Head of caudate nucleus (tissue), 42 donors: ENCODE data around the gene CCNE1.
"Not testable (repeated sequence)": the region's sequence is repeated elsewhere in the genome, so short reads cannot be mapped to it uniquely, and the experiment has no call there.

Source experiments
- DNase-seq, 42 donors: peaks; one replicate each; pipeline versions ENCODE4 v3.0.0 to v3.0.0-alpha.2; 2020 to 2021; ENCODE audit warnings: mixed read lengths in 7 of 42
- intact Hi-C: fragments of 100-400 bp; cut with DNase I; formaldehyde crosslinking; loops from one replicate; pipeline ENCODE4 v1.15.0; 2022

Gene CCNE1

DNA sequence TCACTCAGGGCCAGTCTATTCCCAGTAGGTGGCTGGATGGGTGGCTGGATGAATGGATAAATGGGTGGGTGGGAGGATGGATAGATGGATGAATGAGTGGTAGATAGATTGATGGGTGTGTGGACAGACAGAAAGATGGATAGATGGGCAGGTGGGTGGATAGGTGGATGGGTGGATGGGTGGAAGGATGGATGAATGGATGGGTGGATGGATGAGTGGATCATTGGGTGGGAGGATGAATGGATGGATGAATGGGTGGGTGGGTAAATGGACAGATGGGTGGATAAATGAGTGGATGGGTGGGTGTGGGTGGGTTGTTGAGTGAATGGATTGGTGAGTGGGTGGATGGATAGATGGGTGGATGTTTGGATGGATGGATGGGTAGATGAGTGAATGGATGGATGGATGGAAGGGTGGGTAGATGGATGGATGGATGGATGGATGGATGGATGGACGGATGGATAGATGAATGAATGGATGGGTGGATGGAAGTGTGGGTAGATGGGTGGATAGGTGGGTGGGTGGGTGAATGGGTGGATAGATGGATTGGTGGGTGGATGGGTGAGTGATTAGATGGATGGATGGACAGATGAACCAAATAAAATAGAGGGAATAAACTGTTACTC, 27.1 kb upstream of the CCNE1 start:
- intact Hi-C loops, result no loop called here
- no peak for DNase-seq

DNA sequence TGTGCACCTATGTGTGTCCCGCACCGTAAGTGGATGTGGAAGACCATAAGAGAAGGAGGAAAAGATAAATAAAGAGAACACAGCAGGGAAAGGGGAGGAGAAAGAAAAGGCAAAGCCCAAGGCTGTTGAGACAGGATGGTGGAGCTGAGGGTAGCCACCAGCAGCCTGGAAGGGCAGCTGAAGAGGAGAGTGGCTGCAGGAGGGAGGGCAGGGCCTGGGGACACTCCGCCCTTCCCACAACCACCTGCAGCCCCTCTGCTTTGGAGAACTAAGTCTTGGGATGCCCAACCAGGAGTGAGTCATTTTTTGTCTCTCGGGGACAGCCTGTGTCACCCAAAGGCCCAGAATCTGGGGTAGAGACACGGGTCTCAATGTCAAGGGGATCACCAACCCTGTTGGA, 26.4 kb upstream of the CCNE1 start:
- intact Hi-C loops, result no loop called here
- DNase-seq, result no peak

DNA sequence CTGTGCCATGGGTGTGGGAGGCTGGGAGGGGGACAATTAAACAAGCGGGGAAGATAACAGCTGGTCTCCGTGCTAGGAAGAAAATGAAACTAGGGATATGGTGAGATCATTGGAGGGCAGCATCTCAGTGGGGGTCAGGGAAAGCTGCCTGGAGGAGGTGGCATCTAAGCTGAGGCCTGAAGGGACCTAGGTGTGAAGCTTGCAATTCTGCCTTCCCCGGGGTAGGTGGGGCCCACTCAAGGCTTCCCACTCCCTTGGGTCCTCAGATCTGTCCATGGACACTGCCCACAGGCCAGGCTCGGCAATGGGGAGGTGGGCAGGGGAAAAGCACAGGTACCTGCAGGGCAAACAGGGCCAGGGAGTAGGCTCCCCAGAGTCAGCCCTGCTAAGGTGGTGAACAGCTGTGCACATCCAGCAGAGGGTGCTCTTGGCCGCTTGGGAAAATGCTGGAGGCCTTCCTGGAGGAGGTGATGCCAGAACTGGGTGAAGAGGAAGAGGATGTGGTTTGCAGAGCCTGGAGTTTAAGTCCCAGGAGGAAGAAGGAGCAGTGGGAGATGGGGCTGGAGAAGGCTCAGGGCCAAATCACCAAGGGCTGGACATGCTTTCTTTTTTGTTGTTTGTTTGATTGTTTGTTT, 25.7 kb upstream of the CCNE1 start:
- intact Hi-C loops, result no loop called here

DNA sequence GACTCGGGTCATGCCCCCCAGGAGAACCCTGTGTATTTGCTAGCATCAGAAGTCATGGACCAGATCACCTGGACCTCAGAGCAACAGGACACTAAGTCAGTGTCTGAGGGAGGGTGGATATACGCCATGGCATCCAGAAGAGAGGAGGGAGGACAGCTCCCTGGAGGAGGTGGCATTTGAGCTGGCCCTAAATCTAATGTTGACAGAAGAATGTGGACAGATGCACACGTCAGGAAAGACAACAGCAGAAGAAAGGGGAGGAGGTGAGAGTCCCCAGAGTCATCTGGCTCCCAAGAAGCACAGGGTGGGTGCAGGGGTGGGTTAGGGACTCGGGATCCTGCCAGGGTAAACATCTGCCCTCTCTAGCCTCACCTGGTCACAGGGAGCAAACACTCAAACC, 24.5 kb upstream of the CCNE1 start:
- intact Hi-C loops, result no loop called here
- no peak for DNase-seq

More for the DNA sequence above, 25.7 kb upstream of the CCNE1 start:
- DNase-seq, result no peak

DNA sequence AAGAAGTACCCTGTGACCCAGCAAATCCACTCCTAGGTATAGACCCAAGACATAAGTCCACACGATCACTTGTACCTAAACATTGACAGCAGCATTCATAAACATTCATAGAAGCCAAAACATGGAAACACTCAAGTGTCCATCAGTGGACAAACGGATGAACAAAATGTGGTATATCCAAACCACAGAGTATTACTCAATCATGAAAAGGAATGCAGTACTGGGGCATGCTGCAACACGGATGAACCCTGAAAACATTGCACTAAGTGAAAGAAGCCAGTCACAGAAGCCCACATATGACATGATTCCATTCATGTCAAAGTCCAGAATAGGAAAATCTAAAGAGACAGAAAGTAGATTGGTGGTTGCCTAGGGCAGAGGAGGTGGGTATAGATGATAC, 22.8 kb upstream of the CCNE1 start:
- no peak for DNase-seq
- intact Hi-C loops, result no loop called here

DNA sequence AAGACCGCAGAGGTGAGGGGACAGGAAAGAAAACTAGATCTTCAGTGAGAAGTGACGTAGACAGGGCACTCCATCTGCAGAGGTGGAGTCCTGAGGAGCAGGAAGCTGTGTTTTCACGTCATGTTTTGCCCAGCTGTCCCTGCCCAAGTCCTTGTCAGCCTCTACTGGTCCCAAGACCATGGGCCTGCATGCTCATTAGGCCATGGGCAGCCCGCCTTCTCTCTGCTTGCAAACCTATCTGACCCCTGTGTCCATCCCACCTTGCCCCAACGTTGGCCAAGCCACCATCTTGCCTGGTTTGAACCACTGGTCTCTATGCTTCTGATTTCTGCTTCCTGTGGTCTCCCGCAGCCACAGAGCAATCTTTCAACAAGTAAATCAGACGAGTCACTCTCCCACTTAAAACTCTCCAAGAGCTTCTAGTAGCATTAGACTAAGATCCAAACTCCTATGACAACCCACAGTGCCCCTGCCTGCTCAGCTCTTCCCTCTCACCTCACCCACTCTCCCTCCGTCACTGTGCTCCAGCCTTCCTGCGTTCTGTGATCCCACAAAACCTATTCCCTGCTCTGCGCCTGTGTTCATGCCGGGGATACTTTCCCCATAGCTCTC, 18.6 kb upstream of the CCNE1 start:
- intact Hi-C loops, result no loop called here
- no peak for DNase-seq

DNA sequence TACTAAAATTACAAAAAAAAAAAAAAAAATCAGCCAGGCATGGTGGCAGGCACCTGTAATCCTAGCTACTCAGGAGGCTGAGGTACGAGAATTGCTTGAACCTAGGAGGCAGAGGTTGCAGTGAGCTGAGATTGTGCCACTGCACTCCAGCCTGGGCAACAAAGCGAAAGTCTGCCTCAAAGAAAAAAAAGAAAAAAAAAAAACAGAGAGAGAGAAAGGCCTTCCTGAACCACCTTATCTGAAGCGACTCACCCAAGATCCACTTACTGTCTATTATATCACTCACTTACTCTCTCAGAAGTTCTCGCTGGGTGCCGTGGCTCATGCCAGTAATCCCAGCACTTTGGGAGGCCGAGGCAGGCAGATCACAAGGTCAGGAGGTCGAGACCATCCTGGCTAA, 17.3 kb upstream of the CCNE1 start:
- intact Hi-C loops, DNase-seq: not testable (repeated sequence)

- intact Hi-C loops, result no loop called here
- DNase-seq, result no peak
Observed at GRCh38 chr19:29795461-29796172, 16.2 kb upstream of the CCNE1 start.

DNA sequence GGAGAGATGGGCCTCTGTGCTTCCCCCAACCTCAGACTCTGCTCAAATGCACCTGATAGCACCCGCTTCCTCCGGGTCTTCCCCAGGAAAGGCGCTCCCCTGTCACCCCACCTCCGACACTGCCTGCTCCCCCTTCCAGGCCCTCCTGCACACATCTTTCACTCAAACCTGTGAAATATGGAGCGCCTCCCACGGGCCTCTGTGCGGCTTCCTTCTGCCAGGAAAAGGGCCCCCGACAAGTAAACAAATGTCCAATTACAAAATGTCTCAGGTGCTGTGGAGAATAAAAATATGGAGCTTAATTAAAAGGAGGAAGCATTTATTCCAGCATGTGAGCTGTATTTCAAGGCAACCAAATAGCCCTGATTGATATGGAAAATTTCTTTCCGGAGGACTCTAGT, 15.6 kb upstream of the CCNE1 start:
- intact Hi-C loops, result no loop called here
- DNase-seq, result peak in 3 of 42 donors; percentile 28 to 31 (median 31)

- no peak for DNase-seq
- intact Hi-C loops, result no loop called here
Observed at GRCh38 chr19:29798774-29799497, 12.9 kb upstream of the CCNE1 start.

- intact Hi-C loops, result no loop called here
- no peak for DNase-seq
Observed at GRCh38 chr19:29800100-29800825, 11.5 kb upstream of the CCNE1 start.

DNA sequence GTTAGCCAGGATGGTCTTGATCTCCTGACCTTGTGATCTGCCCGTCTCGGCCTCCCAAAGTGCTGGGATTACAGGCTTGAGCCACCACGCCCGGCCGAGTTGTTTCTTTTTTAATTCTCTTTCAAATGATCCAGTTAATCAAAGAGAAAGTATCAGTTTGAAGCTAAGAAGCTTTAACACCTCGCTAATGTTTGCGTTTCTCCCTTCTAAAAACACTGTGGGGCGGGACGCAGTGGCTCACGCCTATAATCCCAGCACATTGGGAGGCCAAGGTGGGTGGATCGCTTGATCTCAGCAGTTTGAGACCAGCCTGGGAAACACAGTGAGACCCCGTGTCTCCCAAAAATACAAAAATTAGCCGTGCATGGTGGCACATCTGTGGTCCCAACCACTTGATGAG, 7.8 kb upstream of the CCNE1 start:
- DNase-seq, intact Hi-C loops: not testable (repeated sequence)

DNA sequence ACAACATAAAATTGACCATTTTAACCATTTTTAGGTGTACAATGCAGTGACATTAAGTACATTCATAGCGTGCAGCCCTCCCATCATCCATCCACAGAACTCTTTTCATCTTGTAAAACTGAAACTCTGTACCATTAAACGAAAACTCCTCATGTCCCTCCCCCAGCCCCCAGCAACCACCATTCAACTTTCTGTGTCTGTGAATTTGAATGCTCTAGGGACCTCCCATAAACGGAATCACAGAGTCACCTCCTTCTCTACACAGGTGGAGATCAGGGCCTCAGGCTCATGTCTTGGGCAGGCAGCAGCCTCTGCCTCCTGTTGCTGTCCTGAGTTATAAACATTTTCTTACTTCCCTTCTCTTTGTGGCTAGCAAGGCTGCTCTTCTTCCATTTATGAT, 7.3 kb upstream of the CCNE1 start:
- DNase-seq, result no peak
- intact Hi-C loops, result no loop called here

DNA sequence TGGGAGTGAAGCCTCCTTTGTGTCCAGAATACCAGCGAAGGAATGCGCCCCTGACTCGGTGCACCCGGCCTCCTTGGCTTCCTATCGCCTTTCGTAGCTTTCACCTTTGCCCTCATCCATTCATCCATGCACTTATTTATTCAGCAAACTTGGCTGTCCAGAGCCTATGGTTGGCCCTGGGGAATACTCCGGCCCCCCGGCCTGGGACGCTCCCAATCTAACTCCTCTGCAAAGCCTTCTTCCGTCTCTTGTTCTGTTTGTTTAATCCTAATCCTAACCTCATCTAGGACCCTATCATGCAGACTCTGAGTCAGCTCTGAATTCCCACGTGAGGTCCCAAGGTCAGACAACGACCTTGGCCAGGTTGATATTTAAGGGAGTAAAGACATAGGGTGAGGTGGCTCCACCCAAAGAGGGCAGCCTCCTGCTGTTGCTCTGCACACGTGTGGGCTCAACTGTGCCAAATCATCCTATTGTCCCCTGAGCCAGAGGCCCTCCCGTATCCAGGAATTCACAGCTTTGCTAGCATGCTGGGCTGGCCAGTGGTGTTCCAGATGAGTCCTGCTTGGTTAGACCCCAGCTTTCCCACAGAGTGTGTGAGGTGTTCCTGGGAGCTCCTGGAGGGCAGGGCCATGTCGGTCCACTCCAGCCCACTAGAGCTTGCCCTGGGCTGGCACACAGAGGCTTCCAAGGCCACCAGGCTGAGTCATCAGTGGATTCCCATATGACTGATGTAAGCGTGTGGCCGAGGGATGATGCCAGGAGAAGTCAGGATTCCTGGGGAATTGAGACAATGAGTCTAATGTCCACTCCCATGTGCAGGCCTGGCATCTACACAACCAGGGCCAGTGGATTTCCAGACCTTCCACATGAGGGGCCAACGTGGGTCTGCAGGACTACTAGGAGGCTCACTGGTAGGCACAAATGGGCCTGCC, 6.5 kb upstream of the CCNE1 start:
- DNase-seq, result peak in 1 of 42 donors; percentile 4

GRCh38 chr19:29806098-29806866, 5.5 kb upstream of the CCNE1 start:
- intact Hi-C loops, result no loop called here
- DNase-seq, result peak in 1 of 42 donors; percentile 25

More for the DNA sequence above, 6.5 kb upstream of the CCNE1 start:
- intact Hi-C loops, result no loop called here

- intact Hi-C loops, result no loop called here
- DNase-seq, result no peak
Observed at GRCh38 chr19:29807178-29807577, 4.6 kb upstream of the CCNE1 start.

DNA sequence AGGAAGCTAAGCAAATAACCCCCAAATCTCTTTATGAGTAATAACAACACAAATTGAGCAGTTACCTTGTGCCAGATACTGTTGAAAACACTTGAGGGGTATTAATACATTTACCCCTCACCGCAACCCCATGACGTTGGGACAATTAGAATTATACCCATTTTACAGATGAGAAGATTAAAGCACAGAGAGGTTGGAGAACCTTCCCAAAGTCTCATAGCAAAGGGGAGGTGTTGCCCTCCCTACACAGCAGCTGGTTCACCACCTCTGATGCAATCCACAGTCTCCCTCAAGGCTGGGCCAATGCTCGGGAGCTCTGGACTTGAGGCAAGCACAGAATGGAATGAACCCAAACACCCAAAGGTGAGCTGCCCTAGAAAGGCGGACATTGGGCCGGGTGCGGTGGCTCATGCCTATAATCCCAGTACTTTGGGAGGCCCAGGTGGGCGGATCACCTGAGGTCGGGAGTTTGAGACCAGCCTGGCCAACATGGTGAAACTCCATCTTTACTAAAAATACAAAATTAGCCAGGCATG, 3.9 kb upstream of the CCNE1 start:
- intact Hi-C loops, result no loop called here
- no peak for DNase-seq
